ENCODE results near the gene DMRTB1.

- TF ChIP-seq CTCF (IDR thresholded peaks at IDR 0.05; ENCODE audit: low read depth, low read length, poor library complexity, severe bottlenecking) (no peak), EZH2phosphoT487 (IDR thresholded peaks at IDR 0.05; ENCODE audit: borderline replicate concordance, low read length) (no peak)
These were observed 38.9 kb upstream of the DMRTB1 start for GRCh38 chr1:53420341-53420740.
